ENCODE results near the gene FAM199X. TPM values are rescaled to one million over a fixed set of nuclear protein-coding genes. Genes with fewer than 3 reads are reported as not detected.

The FAM199X gene
- total and polyA plus RNA-seq, 2 of the 8 experiments (the other 6 are each of a cell fraction or from before 2014, with no cell fraction given) = 3.1 to 14.9 TPM

GRCh38 chrX:104183685-104184084 lies 17.4 kb downstream of the FAM199X start:
- FAIRE-seq (no peak), DNase-seq (ENCODE audit: low read depth in 1 of 2, low spot score in 2 of 2) (no peak)
- no peak overlapping the region for H4K8ac ChIP-seq (ENCODE audit: extremely low read depth, insufficient read depth, low read length)
- H3K79me2 ChIP-seq (ENCODE audit: control insufficient read depth in 1 of 2, insufficient read depth in 2 of 2, low read length in 2 of 2) = no peaks in the 10 kb centered on the region
- no peak overlapping the region for H2BK20ac ChIP-seq (ENCODE audit: low read length)
- H3K18ac ChIP-seq (ENCODE audit: extremely low read depth, low read length) = no peak overlapping the region
- H3K4me1 ChIP-seq (replicated peaks in 1 of 4; ENCODE audit: control insufficient read depth in 3 of 4, insufficient read depth in 4 of 4, low read length in 3 of 4) = no peaks in the 10 kb centered on the region
- H2BK15ac ChIP-seq (ENCODE audit: low read length) = no peak overlapping the region
- no peak overlapping the region for H2BK5ac ChIP-seq (ENCODE audit: low read depth, low read length)
- H3K4me2 ChIP-seq (ENCODE audit: insufficient read depth in 1 of 2, low read depth in 2 of 2, low read length in 2 of 2) = no peak overlapping the region
- no peaks in the 10 kb centered on the region for H3K9me3 ChIP-seq (ENCODE audit: insufficient read depth in 2 of 2, low read depth in 1 of 2, low read length in 1 of 2)
- no peak overlapping the region for H3K23ac ChIP-seq (ENCODE audit: insufficient read length)
- no peak overlapping the region for H3K14ac ChIP-seq (ENCODE audit: insufficient read length)
- no peak overlapping the region for H3K56ac ChIP-seq (replicated peaks; ENCODE audit: insufficient read length, low read depth, low read length)
- H3K4ac ChIP-seq (replicated peaks; ENCODE audit: insufficient read length, low read depth, low read length) = no peak overlapping the region
- H3K23me2 ChIP-seq (ENCODE audit: low read depth, low read length) = no peaks in the 10 kb centered on the region
- WGBS, 2 experiments (ENCODE audit: extremely low coverage in 1 of 2, insufficient coverage in 1 of 2, insufficient read length in 1 of 2, insufficient replicate concordance in 2 of 2, low coverage in 1 of 2, low lambda C conversion rate in 2 of 2, missing lambda C conversion rate in 1 of 2) = 100% methylated on average over 3 of the region's 4 CpGs; no CpG with 5 or more reads in 1 of the 2 experiments
- ChIA-PET POLR2A (ENCODE audit: partially characterized antibody) (no interaction called here), CTCF (ENCODE audit: partially characterized antibody) (interaction anchor here (1.2 kb wide), 1 partner anchor 12 kb away, joined by 3 read pairs; no protein-coding TSS in a partner anchor)
- no peak overlapping the region for H2BK12ac ChIP-seq (ENCODE audit: low read depth, low read length)
- no peak overlapping the region for H4K91ac ChIP-seq (replicated peaks; ENCODE audit: insufficient read length, low read length)
- no peaks in the 10 kb centered on the region for H3K27me3 ChIP-seq (replicated peaks in 1 of 4; ENCODE audit: control insufficient read depth in 3 of 4, extremely low read depth in 1 of 4, insufficient read depth in 3 of 4, low read length in 3 of 4)
- H3K36me3 ChIP-seq (ENCODE audit: control insufficient read depth in 2 of 4, insufficient read depth in 4 of 4, low read length in 3 of 4) = peaks cover 0 to 21% (median 3%) of the 10 kb centered on the region in 4 experiments; a peak in 4 of 8 replicates
- no peak overlapping the region for H2AFZ ChIP-seq (ENCODE audit: low read length)
- H4K20me1 ChIP-seq (replicated peaks in 1 of 2; ENCODE audit: control insufficient read depth in 1 of 2, insufficient read depth in 2 of 2, low read length in 2 of 2) = no peaks in the 10 kb centered on the region
- no peak overlapping the region for H4K5ac ChIP-seq (ENCODE audit: insufficient read length, low read depth, low read length)
- no peak overlapping the region for H2AK5ac ChIP-seq (ENCODE audit: low read depth, low read length)
- H3K9ac ChIP-seq (replicated peaks in 1 of 4; ENCODE audit: extremely low read depth in 1 of 4, low read depth in 3 of 4, low read length in 3 of 4) = no peak overlapping the region
- H3K4me3 ChIP-seq (ENCODE audit: extremely low read depth in 1 of 4, insufficient read depth in 2 of 4, low read depth in 3 of 4, low read length in 4 of 4) = no peak overlapping the region
- no peaks in the 10 kb centered on the region for H3K79me1 ChIP-seq (ENCODE audit: low read depth, low read length)
- H2BK120ac ChIP-seq (replicated peaks; ENCODE audit: low read depth, low read length) = no peak overlapping the region
- H3K27ac ChIP-seq (ENCODE audit: low read depth, low read length) = no peak overlapping the region
- no peak for TF ChIP-seq TCF12 (IDR thresholded peaks at IDR 0.05; ENCODE audit: low read depth, low read length)

All from H1 (cell line).